PFSK-1 (cell line): Measurements from ENCODE around the gene TUBB.

ENCODE experiments used
- POLR2AphosphoS5 ChIP-seq: IDR thresholded peaks from 2 replicates; pipeline ENCODE4 v1.6.1; 2012; ENCODE audit warnings: low read depth, mild to moderate bottlenecking, control low read depth, low read length, moderate library complexity
- SIN3A ChIP-seq: IDR thresholded peaks from 2 replicates; pipeline ENCODE4 v1.6.1; 2012; ENCODE audit warnings: mild to moderate bottlenecking, low read length, moderate library complexity, borderline replicate concordance; ENCODE audit not compliant: insufficient read depth
- TAF1 ChIP-seq: IDR thresholded peaks from 2 replicates; pipeline ENCODE4 v1.6.1; 2012; ENCODE audit warnings: low read length, control low read depth, borderline replicate concordance; ENCODE audit not compliant: insufficient read depth

- TF ChIP-seq SIN3A (no peak), POLR2AphosphoS5 (no peak), TAF1 (no peak)
Measured at GRCh38 chr6:30681766-30682142, 38.4 kb upstream of the TUBB start.
